GM12892 (cell line): ENCODE data around the gene POLA1.

Experiments
- POLR2A ChIP-seq: IDR thresholded peaks from 2 replicates; pipeline ENCODE4 v1.6.1; 2011; ENCODE audit warnings: low read depth, low read length, control low read depth
- POLR2AphosphoS5 ChIP-seq: IDR thresholded peaks from 2 replicates; pipeline ENCODE4 v1.6.1; 2011; ENCODE audit warnings: low read depth, low read length, control low read depth
- TAF1 ChIP-seq: IDR thresholded peaks from 2 replicates; pipeline ENCODE4 v1.6.1; 2011; ENCODE audit warnings: low read depth, mild to moderate bottlenecking, control low read depth, low read length, borderline replicate concordance

DNA sequence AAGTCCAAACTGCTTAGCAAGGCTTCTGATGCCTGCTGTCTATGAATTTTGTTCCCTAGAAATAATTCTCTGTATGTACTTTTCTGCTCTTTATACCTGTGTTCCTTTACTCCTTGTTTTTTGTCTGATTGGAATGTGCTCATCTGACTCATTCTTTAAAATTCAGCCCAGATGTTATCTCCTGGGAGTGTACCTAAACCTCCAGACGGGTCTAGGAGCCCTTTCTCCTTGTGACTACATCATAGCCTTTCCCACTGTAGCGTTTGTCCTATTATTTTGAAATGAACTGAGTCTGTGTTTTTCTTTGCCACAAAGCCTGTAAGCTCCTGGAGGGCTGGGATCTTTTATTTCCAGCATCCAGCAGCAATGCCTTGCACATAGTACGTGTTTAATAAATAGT lies 26.3 kb downstream of the POLA1 start:
- TF ChIP-seq POLR2A (no peak), POLR2AphosphoS5 (no peak), TAF1 (no peak)
